SK-N-SH treated with all-trans-retinoic acid at 6 μM for 48 hours (cell line): ENCODE results near the gene CFD.
"Not testable (repeated sequence)": the region's sequence is repeated elsewhere in the genome, so short reads cannot be mapped to it uniquely, and the experiment has no call there.

Experiments used
- ATAC-seq: fragments of 200-7000 bp; cut with Tn5 transposase; 3 replicates; pipeline ENCODE4 v1.9.1; 2020; ENCODE audit warnings: mild to moderate bottlenecking, moderate library complexity
- ARNTL ChIP-seq: fragments of 450-650 bp; formaldehyde crosslinking; IDR thresholded peaks from 2 replicates; pipeline ENCODE4 v1.5.0; 2020; ENCODE audit warnings: low read depth, mild to moderate bottlenecking, moderate library complexity, borderline replicate concordance
- BACH2 ChIP-seq: fragments of 250-450 bp; sonication (Bioruptor Pico); IDR thresholded peaks from 2 replicates; pipeline ENCODE4 v1.9.0; 2021; ENCODE audit warnings: mild to moderate bottlenecking, borderline replicate concordance
- CSDC2 ChIP-seq: fragments of 250-450 bp; sonication (Bioruptor Pico); IDR thresholded peaks from 2 replicates; pipeline ENCODE4 v1.5.0; 2020; ENCODE audit warnings: mild to moderate bottlenecking, moderate library complexity
- ESRRG ChIP-seq: fragments of 250-450 bp; sonication (Bioruptor Pico); IDR thresholded peaks from 2 replicates; pipeline ENCODE4 v1.6.1; 2021; ENCODE audit warnings: mild to moderate bottlenecking
- GLIS3 ChIP-seq: fragments of 250-450 bp; sonication (Bioruptor Pico); IDR thresholded peaks from 2 replicates; pipeline ENCODE4 v1.5.0; 2020; ENCODE audit warnings: mild to moderate bottlenecking, moderate library complexity
- ISL1 ChIP-seq: fragments of 250-450 bp; sonication (Bioruptor Pico); IDR thresholded peaks from 2 replicates; pipeline ENCODE4 v2.1.2; 2022; ENCODE audit warnings: mild to moderate bottlenecking, moderate library complexity
- OSR1 ChIP-seq: fragments of 250-450 bp; sonication (Bioruptor Pico); IDR thresholded peaks from 2 replicates; pipeline ENCODE4 v1.8.0; 2022; ENCODE audit warnings: moderate library complexity, mild to moderate bottlenecking, inconsistent platforms
- PPARA ChIP-seq: fragments of 250-450 bp; sonication (Bioruptor Pico); IDR thresholded peaks from 2 replicates; pipeline ENCODE4 v1.5.0; 2020; ENCODE audit warnings: mild to moderate bottlenecking, borderline replicate concordance
- RARB ChIP-seq: fragments of 250-450 bp; sonication (Bioruptor Pico); IDR thresholded peaks from 2 replicates; pipeline ENCODE4 v1.8.0; 2021; ENCODE audit warnings: mild to moderate bottlenecking, moderate library complexity
- SNAI2 ChIP-seq: fragments of 250-450 bp; sonication (Bioruptor Pico); IDR thresholded peaks from 2 replicates; pipeline ENCODE4 v1.5.0; 2020; ENCODE audit warnings: mild to moderate bottlenecking, moderate library complexity
- TCF4 ChIP-seq: fragments of 250-450 bp; sonication (Bioruptor Pico); IDR thresholded peaks from 2 replicates; pipeline ENCODE4 v1.8.0; 2021; ENCODE audit warnings: mild to moderate bottlenecking, moderate library complexity, borderline replicate concordance
- TOX ChIP-seq: fragments of 250-450 bp; sonication (Bioruptor Pico); IDR thresholded peaks from 2 replicates; pipeline ENCODE4 v1.8.0; 2021; ENCODE audit warnings: mild to moderate bottlenecking, moderate library complexity, borderline replicate concordance
- ZC3H10 ChIP-seq: fragments of 250-450 bp; sonication (Bioruptor Pico); IDR thresholded peaks from 2 replicates; pipeline ENCODE4 v1.5.1; 2021; ENCODE audit warnings: mild to moderate bottlenecking, moderate library complexity
- ZFP3 ChIP-seq: fragments of 250-450 bp; sonication (Bioruptor Pico); IDR thresholded peaks from 2 replicates; pipeline ENCODE4 v1.5.0; 2020; ENCODE audit warnings: mild to moderate bottlenecking, moderate library complexity
- ZFP30 ChIP-seq: fragments of 450-650 bp; formaldehyde crosslinking; IDR thresholded peaks from 2 replicates; pipeline ENCODE4 v1.5.0; 2022; ENCODE audit warnings: mild to moderate bottlenecking, moderate library complexity
- ZNF565 ChIP-seq: fragments of 450-650 bp; formaldehyde crosslinking; conservative IDR thresholded peaks from 2 replicates; pipeline ENCODE4 v1.5.0; 2020; ENCODE audit warnings: low read depth, mild to moderate bottlenecking, moderate library complexity
- ZNF70 ChIP-seq: fragments of 450-650 bp; formaldehyde crosslinking; IDR thresholded peaks from 2 replicates; pipeline ENCODE4 v1.5.0; 2020; ENCODE audit warnings: mild to moderate bottlenecking, moderate library complexity
- ZNF8 ChIP-seq: fragments of 450-650 bp; formaldehyde crosslinking; IDR thresholded peaks from 2 replicates; pipeline ENCODE4 v1.5.0; 2020; ENCODE audit warnings: mild to moderate bottlenecking, moderate library complexity
- TF ChIP-seq, protein P1 (sequence below): fragments of 250-450 bp; sonication (Bioruptor Pico); IDR thresholded peaks from 2 replicates; pipeline ENCODE4 v1.5.1; 2020; ENCODE audit warnings: low read depth, mild to moderate bottlenecking, moderate library complexity
- TF ChIP-seq, protein P2 (sequence below): fragments of 250-450 bp; sonication (Bioruptor Pico); IDR thresholded peaks from 2 replicates; pipeline ENCODE4 v1.8.0; 2020; ENCODE audit warnings: mild to moderate bottlenecking, moderate library complexity, borderline replicate concordance
- TF ChIP-seq, protein P3 (sequence below): fragments of 250-450 bp; sonication (Bioruptor Pico); IDR thresholded peaks from 2 replicates; pipeline ENCODE4 v1.8.0; 2021; ENCODE audit warnings: low read depth, mild to moderate bottlenecking, moderate library complexity, borderline replicate concordance

CFD gene

DNA sequence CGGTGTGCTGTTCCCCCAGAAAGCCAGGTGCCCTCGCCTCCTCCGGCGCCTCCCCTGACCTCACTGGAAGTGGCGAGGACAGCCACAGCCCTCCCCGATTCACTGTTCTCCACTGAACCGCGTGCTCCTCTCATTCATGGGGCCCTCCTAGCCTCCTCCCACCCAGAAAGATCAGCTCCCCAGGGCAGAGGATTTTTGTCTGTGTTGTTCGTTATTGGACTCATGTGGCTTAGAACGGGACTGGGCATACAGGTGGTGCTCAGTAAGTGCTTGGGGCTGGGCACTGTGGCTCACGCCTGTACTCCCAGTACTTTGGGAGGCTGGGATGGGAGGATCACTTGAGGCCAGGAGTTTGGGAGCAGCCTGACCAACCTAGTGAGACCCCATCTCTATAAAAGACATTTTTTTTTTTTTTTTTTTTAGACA is 14.9 kb upstream of the CFD start:
- TF ChIP-seq, protein P1, sequence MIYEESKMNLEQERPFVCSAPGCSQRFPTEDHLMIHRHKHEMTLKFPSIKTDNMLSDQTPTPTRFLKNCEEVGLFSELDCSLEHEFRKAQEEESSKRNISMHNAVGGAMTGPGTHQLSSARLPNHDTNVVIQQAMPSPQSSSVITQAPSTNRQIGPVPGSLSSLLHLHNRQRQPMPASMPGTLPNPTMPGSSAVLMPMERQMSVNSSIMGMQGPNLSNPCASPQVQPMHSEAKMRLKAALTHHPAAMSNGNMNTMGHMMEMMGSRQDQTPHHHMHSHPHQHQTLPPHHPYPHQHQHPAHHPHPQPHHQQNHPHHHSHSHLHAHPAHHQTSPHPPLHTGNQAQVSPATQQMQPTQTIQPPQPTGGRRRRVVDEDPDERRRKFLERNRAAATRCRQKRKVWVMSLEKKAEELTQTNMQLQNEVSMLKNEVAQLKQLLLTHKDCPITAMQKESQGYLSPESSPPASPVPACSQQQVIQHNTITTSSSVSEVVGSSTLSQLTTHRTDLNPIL (CRISPR knock-in tag) = no peak
- no peak for TF ChIP-seq ZNF70 (CRISPR knock-in tag)
- TF ChIP-seq ESRRG (CRISPR knock-in tag) = no peak
- no peak for TF ChIP-seq GLIS3 (CRISPR knock-in tag)
- TF ChIP-seq ZFP3 = no peak
- no peak for TF ChIP-seq ZFP30
- TF ChIP-seq, protein P2, sequence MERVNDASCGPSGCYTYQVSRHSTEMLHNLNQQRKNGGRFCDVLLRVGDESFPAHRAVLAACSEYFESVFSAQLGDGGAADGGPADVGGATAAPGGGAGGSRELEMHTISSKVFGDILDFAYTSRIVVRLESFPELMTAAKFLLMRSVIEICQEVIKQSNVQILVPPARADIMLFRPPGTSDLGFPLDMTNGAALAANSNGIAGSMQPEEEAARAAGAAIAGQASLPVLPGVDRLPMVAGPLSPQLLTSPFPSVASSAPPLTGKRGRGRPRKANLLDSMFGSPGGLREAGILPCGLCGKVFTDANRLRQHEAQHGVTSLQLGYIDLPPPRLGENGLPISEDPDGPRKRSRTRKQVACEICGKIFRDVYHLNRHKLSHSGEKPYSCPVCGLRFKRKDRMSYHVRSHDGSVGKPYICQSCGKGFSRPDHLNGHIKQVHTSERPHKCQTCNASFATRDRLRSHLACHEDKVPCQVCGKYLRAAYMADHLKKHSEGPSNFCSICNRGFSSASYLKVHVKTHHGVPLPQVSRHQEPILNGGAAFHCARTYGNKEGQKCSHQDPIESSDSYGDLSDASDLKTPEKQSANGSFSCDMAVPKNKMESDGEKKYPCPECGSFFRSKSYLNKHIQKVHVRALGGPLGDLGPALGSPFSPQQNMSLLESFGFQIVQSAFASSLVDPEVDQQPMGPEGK = no peak

DNA sequence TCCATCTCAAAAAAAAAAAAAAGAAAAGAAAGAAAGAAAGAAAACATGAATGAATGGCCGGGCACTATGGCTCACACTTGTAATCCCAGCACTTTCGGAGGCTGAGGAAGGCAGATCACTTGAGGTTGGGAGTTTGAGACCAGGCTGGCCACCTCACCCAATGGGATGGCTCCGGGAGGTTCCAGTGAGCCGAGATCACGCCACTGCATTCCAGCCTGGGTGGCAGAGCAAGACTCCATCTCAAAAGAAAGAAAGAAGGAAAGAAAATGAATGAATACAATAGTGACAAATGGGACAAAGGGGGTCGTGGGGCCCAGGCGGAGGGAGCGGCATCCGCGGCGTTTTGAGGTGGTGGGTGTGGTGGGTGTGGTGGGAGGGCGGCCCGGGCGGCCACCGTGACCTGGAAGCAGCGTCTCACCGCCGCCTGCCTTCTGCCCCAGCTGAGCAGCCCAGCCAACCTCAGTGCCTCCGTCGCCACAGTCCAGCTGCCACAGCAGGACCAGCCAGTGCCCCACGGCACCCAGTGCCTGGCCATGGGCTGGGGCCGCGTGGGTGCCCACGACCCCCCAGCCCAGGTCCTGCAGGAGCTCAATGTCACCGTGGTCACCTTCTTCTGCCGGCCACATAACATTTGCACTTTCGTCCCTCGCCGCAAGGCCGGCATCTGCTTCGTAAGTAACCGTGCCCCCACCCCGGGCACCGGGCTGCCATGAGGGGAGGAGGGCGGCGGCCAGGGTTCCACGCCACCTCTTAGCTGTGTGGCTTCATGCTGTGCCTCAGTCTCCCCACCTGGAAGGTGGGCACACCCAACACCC is 13.6 kb upstream of the CFD start:
- no peak for TF ChIP-seq ISL1 (CRISPR knock-in tag)
- TF ChIP-seq GLIS3 (CRISPR knock-in tag) = no peak
- no peak for TF ChIP-seq ZNF8 (CRISPR knock-in tag)
- TF ChIP-seq ARNTL (CRISPR knock-in tag) = no peak
- no peak for TF ChIP-seq PPARA (CRISPR knock-in tag)
- TF ChIP-seq OSR1 (CRISPR knock-in tag) = no peak
- TF ChIP-seq, protein P3, sequence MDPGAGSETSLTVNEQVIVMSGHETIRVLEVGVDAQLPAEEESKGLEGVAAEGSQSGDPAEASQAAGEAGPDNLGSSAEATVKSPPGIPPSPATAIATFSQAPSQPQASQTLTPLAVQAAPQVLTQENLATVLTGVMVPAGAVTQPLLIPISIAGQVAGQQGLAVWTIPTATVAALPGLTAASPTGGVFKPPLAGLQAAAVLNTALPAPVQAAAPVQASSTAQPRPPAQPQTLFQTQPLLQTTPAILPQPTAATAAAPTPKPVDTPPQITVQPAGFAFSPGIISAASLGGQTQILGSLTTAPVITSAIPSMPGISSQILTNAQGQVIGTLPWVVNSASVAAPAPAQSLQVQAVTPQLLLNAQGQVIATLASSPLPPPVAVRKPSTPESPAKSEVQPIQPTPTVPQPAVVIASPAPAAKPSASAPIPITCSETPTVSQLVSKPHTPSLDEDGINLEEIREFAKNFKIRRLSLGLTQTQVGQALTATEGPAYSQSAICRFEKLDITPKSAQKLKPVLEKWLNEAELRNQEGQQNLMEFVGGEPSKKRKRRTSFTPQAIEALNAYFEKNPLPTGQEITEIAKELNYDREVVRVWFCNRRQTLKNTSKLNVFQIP (CRISPR knock-in tag) = no peak
- no peak for TF ChIP-seq BACH2 (CRISPR knock-in tag)
- no peak for TF ChIP-seq TOX (CRISPR knock-in tag)
- no peak for TF ChIP-seq ZNF565
- TF ChIP-seq ZFP30 = no peak
- TF ChIP-seq CSDC2 (CRISPR knock-in tag) = no peak
- TF ChIP-seq, protein P1 (CRISPR knock-in tag) = no peak
- TF ChIP-seq, protein P2 = no peak
- TF ChIP-seq ZC3H10 = no peak
- TF ChIP-seq SNAI2 (CRISPR knock-in tag) = no peak
- no peak for TF ChIP-seq ZFP3
- no peak for TF ChIP-seq RARB (CRISPR knock-in tag)
- TF ChIP-seq TCF4 (CRISPR knock-in tag) = no peak
- TF ChIP-seq, all 23 proteins: peak for 0
- ATAC-seq = no peak

More for the DNA sequence above, 14.9 kb upstream of the CFD start:
- ATAC-seq = no peak

DNA sequence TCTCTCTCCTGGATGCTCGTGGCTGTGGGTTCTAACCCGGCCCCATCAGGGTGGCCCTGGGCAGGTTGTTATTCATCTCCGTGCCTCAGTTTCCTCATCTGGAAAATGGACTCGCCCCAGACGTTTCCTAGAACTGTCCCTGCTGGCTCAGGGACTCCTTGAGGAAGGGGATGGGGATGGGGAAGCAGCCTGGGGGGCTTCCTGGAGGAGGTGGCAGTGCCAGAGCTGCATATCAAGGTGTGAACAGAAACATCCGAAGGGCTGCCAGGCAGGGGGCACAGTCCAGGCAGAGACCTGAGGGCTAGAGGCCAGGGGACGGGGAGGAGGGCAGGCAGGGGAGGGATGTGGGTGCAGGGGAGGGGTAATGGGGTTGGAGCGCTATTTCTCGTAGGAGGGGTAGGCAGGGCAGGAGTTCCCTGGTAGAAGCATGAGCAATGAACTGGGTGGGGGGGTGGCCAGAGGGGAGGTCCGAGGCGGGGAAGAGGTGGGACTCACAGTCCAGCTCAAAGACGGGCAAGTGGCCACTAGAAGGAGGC is 11.0 kb upstream of the CFD start:
- no peak for ATAC-seq
- TF ChIP-seq ARNTL (CRISPR knock-in tag) = no peak

DNA sequence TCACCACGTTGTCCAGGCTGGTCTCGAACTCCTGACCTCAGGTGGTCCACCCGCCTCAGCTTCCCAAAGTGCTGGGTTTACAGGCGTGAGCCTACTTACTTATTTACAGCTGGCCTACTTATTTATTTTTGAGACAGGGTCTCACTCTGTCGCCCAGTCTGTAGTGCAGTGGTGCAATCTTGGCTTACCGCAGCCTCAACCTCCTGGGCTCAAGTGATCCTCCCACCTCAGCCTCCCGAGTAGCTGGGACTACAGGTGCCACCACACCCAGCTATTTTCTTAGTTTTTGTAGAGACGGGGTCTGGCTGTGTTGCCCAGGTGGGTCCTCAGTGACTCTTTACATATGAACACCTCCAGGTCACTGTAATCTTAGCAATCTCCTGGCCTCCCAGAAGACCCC is 10.3 kb upstream of the CFD start:
- not testable (repeated sequence) for ATAC-seq
